Endothelial cell of umbilical vein (primary cell): ENCODE results near the gene SUCLG2.

Source experiments
- EZH2 ChIP-seq: IDR thresholded peaks from 2 replicates; pipeline ENCODE4 v1.6.1; 2012; ENCODE audit warnings: borderline replicate concordance, low read depth, mild to moderate bottlenecking, moderate library complexity, low read length, inconsistent platforms; ENCODE audit not compliant: severe bottlenecking
- FOS ChIP-seq: IDR thresholded peaks from 2 replicates; pipeline ENCODE4 v1.6.1; 2011; ENCODE audit warnings: mild to moderate bottlenecking, low read length, moderate library complexity, borderline replicate concordance; ENCODE audit not compliant: insufficient read depth
- GATA2 ChIP-seq: IDR thresholded peaks from 2 replicates; pipeline ENCODE4 v1.7.0; 2011; ENCODE audit warnings: low read depth, mild to moderate bottlenecking, moderate library complexity, mixed read lengths, low read length; ENCODE audit not compliant: insufficient read length, insufficient read depth
- JUN ChIP-seq: IDR thresholded peaks from 2 replicates; pipeline ENCODE4 v1.6.1; 2011; ENCODE audit warnings: borderline replicate concordance, low read depth; ENCODE audit not compliant: insufficient read length, insufficient read depth
- MYC ChIP-seq: IDR thresholded peaks from one replicate; pipeline ENCODE4 v1.6.1; 2011; ENCODE audit warnings: mild to moderate bottlenecking, low read depth, low read length
- POLR2A ChIP-seq: IDR thresholded peaks from 2 replicates; pipeline ENCODE4 v1.6.1; 2012; ENCODE audit warnings: low read depth, mild to moderate bottlenecking, control low read depth, low read length
- POLR2AphosphoS5 ChIP-seq: IDR thresholded peaks from 2 replicates; pipeline ENCODE4 v1.6.1; 2012; ENCODE audit warnings: low read depth, mild to moderate bottlenecking, control low read depth, low read length, moderate library complexity; ENCODE audit not compliant: insufficient read depth
- TF ChIP-seq, protein P1 (sequence below), 2 donors: IDR thresholded peaks; 1 replicate in 1 of 2; 2 replicates in 1 of 2; pipeline ENCODE4 v1.5.1; 2011; ENCODE audit warnings: low read length in 2 of 2, mild to moderate bottlenecking in 2 of 2, moderate library complexity in 2 of 2, control low read depth in 1 of 2, inconsistent platforms in 1 of 2, low read depth in 1 of 2; ENCODE audit not compliant: insufficient read depth in 1 of 2; ENCODE audit errors: extremely low read depth in 1 of 2

DNA sequence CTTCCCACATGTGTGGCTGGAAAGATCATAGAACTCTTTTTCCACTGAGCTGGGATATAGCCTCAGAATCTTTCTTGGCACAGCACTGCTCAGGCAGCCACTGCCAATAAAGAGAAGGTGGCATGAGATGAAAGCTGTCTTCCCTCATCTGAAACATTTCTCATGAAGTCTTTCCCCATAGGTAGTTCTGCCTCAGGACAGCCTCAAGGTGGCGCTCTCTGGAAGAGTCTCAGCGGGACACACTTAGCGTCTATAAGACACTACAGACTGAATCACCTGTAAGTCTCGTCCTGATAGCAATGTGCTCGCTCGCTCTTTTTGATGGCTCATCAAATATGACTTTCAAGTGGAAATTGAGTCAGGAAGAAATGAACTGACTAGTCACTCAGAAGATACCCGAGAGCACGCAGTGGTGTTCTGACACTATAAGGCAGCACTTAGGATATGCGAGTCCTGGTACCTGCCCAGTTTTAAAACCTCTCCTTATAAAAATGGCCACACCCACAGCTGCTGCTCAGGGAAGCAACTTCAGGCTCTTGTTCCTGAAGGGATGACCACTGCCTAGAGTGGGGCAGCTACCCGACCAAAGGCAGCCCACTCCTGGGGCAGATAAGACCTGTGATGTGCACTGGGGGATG, 269.5 kb downstream of the SUCLG2 start:
- TF ChIP-seq, protein P1, sequence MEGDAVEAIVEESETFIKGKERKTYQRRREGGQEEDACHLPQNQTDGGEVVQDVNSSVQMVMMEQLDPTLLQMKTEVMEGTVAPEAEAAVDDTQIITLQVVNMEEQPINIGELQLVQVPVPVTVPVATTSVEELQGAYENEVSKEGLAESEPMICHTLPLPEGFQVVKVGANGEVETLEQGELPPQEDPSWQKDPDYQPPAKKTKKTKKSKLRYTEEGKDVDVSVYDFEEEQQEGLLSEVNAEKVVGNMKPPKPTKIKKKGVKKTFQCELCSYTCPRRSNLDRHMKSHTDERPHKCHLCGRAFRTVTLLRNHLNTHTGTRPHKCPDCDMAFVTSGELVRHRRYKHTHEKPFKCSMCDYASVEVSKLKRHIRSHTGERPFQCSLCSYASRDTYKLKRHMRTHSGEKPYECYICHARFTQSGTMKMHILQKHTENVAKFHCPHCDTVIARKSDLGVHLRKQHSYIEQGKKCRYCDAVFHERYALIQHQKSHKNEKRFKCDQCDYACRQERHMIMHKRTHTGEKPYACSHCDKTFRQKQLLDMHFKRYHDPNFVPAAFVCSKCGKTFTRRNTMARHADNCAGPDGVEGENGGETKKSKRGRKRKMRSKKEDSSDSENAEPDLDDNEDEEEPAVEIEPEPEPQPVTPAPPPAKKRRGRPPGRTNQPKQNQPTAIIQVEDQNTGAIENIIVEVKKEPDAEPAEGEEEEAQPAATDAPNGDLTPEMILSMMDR (IDR thresholded peaks at IDR 0.05; ENCODE audit: extremely low read depth in 1 of 2, insufficient read depth in 1 of 2, low read depth in 1 of 2, low read length in 2 of 2) = peak; percentile 71 to 75
- no peak for TF ChIP-seq EZH2
- TF ChIP-seq POLR2AphosphoS5 = no peak
- no peak for TF ChIP-seq POLR2A
- TF ChIP-seq GATA2 = no peak
- TF ChIP-seq FOS = no peak
- no peak for TF ChIP-seq MYC
- TF ChIP-seq JUN = no peak
